Subcutaneous adipose tissue (tissue), 4 donors: Measurements from ENCODE around the gene IL21R. TPM values are rescaled to one million over a fixed set of nuclear protein-coding genes. Genes with fewer than 3 reads are reported as not detected.

Experiments used
- total RNA-seq, 4 donors: library from RNA; depleted of rRNA; stranded (reverse); fragments of >200 nt; gene quantifications; one replicate each; pipeline ENCODE4 v1.1.0, GENCODE V29; 2016
- TF ChIP-seq, protein P1 (sequence below): fragments of 450-650 bp; IDR thresholded peaks from one replicate; pipeline ENCODE4 v1.5.1; 2016; ENCODE audit warnings: low read depth, mild to moderate bottlenecking, control low read depth, antibody characterized with exemption, moderate library complexity

The IL21R gene
- total RNA-seq = under 1 TPM in 1 of 4 donors, not detected in 3; 0.51 TPM

DNA sequence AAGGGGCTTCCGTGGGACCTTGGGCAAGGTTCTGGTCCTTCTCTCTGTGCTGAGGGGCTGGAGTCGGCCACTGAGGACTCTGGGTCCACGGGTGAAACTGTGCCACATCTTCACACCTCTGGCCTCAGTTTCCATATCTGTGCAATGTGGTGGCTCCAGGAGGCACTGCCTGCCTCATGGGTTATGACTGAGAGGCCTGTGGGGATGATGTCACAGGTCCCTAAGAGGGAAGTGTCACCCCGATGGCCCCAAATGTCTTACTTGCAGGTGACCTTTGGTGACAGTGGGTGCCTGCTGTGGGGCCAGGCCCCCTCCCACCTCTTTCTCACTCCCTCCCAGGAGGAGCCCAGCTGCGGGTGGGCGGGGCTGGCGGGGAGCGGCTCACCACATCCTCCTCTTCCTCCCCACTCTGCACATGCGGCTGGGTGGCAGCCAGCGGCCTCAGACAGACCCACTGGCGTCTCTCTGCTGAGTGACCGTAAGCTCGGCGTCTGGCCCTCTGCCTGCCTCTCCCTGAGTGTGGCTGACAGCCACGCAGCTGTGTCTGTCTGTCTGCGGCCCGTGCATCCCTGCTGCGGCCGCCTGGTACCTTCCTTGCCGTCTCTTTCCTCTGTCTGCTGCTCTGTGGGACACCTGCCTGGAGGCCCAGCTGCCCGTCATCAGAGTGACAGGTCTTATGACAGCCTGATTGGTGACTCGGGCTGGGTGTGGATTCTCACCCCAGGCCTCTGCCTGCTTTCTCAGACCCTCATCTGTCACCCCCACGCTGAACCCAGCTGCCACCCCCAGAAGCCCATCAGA is at the start of gene IL21R:
Gene IL21R (plus strand): TSS at position 407 of the 801 bp plus-strand sequence. CDS start 27,898 bp downstream, outside the sequence.
- TF ChIP-seq, protein P1, sequence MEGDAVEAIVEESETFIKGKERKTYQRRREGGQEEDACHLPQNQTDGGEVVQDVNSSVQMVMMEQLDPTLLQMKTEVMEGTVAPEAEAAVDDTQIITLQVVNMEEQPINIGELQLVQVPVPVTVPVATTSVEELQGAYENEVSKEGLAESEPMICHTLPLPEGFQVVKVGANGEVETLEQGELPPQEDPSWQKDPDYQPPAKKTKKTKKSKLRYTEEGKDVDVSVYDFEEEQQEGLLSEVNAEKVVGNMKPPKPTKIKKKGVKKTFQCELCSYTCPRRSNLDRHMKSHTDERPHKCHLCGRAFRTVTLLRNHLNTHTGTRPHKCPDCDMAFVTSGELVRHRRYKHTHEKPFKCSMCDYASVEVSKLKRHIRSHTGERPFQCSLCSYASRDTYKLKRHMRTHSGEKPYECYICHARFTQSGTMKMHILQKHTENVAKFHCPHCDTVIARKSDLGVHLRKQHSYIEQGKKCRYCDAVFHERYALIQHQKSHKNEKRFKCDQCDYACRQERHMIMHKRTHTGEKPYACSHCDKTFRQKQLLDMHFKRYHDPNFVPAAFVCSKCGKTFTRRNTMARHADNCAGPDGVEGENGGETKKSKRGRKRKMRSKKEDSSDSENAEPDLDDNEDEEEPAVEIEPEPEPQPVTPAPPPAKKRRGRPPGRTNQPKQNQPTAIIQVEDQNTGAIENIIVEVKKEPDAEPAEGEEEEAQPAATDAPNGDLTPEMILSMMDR = no peak

DNA sequence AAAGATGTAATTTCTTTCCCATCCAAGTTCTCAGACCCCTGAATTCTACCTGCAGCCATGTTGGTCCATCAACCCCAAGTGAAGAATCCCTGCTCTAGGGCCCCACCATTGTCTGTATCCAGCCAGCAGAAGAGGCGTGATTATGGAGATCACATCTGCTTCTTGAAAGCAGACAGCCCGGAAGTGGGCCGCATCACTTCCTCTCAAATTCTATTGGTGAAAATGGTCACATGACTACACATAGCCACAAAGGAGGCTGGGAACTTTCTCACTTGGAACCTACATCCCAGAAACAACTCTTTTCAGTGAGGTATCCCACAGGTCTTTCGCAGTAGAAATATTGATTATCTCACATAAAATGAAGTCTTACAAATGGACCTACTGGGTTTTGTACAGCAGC is 48.1 kb upstream of the IL21R start:
- TF ChIP-seq, protein P1 = no peak

DNA sequence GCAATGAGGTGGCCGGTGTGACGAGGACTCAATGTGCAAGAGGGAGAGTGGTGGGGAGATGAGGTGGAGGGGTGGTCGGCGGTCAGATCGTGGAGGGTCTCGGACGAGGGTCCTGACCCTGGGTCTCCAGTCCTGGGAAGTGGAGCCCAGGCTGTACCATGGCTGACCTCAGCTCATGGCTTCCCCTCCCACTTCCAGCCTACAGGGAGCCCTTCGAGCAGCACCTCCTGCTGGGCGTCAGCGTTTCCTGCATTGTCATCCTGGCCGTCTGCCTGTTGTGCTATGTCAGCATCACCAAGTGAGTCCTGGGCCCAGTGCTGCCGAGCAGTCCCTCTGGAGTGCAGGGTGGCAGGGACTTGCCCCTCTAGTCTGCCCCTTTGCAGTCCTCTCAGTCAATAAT is 46.4 kb upstream of the IL21R start:
- TF ChIP-seq, protein P1 = no peak

DNA sequence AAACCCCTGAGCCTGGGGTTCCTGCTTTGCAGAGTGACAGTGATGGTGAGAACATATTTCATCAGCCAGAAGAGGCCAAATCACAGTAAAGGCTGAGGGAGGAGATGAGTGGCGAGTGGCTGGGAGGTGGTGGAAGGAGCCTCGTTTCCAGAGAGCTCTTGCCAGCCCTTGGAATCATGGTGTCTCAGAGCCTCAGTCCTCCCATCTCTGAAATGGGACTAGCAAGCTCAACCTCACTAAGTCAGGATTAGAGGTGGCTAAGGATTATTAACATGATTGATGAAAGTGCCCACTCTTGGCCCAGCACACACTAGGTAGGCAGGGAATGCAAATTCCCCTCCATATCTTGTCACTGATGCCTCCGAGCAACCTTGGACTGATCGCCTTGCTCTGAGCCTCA is 45.2 kb upstream of the IL21R start:
- TF ChIP-seq, protein P1 = no peak

DNA sequence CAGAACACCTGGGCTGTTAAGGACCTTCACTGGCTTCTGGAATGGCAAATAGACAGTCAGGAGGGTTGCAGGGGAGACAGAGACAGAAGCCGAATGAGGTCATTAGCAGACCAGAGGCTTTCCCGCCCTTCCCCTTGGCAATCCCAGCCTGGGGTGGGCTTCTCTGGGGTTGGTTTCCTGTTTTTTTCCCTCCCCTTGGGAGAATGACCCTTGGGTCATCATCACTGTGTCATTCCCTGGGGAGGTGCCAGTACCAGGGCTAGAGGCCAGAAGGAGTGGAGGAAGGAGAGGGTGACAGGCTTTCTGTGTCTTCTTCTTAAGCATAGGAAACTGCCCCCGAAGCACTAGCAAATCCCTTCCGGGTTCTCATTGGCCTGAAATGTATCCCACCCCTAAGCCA is 42.9 kb upstream of the IL21R start:
- TF ChIP-seq, protein P1 = no peak

DNA sequence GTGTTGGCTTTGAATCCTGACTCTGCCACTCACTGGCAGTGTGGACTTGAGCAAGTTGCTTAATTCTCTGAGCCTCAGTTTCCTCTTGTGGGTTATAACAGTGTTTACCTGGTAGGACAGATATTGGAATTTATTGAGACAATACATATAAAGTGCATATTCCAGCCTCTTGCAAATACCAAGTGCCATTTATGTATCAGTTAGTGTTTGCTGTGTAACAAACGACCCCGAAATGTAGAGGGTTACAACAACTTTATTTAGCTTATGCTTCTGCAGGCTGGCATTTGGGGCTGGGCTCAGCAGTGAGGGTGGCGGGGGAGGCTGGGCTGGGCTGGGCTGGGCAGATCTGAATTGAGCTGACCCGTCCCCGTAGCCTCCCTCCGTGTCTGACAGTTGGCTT is 42.4 kb upstream of the IL21R start:
- TF ChIP-seq, protein P1 = no peak

DNA sequence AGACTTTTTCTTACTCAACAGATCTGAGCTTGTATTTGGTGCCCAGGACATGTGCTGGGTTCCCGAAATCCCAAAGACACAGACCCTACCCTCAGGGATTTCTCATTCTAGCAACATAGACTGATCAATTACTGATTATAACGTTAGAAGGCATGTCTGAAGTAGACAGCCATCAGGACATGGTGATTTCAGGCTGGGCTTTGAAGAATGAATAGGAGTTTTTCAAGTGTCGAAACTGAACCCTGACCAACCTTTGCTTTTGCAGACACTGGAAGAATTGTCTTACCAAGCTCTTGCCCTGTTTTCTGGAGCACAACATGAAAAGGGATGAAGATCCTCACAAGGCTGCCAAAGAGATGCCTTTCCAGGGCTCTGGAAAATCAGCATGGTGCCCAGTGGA is 40.0 kb upstream of the IL21R start:
- TF ChIP-seq, protein P1 = no peak
